Stimulated activated CD8-positive, alpha-beta memory T cell treated with anti-CD3 and anti-CD28 coated beads, Interleukin-12 subunit alpha, Interleukin-12 subunit beta, amount 100 ng/mL, for 1 hour (primary cell): ENCODE measurements around the gene TTC38.

Experiments
- DNase-seq: peaks from one replicate; pipeline ENCODE4 v3.0.0-alpha.2; 2020; ENCODE audit warnings: low read depth

Gene TTC38

DNA sequence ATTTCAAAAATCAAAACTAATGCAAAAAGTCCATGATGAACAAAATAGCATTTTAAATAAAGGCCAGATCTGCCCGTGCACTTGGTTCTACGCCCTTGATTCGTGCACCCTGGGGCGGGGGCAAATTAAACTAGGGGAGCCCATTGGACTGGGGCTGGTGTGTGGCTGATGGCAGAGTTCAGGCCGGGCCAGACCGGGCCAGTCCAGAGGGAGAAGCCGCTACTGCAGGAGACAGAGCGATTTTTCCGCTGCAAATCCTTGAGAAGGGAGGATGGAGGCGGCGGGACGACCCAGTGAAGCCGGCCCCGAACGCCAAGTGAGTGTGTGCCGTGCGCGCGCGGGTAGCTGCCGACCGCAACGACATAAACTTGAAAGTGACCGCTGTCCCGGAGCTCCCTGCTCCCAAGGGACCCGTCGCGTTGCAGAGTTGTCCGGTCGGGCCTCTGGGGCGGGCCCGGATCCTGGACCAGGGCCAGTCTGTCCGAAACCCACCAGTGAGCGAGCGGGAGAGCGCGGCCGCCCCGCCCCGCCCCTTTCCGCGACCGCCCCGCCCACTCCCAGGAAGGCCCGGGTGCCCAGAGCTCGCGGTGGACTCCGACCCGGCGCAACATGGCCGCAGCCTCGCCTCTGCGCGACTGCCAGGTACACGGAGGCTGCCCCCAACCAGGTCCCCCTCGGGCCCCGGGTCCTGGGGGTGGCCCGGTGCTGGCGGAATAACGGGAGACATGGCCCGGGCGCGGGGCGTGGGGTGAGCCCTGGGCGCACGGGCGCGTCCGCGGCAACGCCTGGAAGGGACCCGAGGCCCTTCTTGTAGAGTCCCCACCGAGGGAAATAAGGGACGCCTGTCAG lies at the start of gene TTC38:
TSS of gene TTC38 (plus strand) at position 578 of the 849 bp plus-strand sequence. CDS start at position 610, 32 bp downstream.
- DNase-seq: no peak

DNA sequence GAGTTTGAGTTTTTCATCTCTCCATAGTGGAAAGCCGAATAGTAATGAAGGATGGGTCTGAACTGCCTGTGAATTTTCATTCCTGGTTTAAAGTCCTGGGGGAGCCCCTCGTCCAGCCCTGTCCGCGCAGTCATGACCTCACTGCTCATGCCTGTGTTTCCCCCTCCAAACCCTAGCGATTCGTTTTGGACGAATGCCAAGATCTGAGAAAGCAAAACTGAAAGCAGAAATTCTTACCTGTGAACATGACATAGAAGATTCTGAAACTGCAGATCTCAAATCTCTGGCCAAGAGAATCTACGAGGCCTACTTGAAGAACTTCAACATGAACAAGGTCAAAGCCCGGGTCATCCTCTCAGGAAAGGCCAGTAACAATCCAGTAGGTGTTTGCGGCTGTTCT lies 48.2 kb upstream of the TTC38 start:
- DNase-seq: no peak

DNA sequence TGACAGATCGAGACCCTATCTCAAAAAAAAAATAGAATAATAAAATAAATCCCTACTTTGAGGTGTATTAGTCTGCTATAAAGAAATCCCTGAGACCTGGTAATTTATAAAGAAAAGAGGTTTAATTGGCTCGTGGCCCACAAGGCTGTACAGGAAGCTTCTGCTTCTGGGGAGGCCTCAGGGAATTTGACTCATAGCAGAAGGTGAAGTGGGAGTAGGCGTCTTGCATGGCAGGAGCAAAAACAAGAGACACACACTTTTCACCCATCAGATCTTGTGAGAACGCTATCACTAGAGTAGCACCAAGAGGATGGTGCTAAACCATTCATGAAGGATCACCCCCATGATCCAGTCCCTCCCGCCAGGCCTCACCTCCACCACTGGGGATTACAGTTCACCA lies 46.9 kb upstream of the TTC38 start:
- DNase-seq: no peak

DNA sequence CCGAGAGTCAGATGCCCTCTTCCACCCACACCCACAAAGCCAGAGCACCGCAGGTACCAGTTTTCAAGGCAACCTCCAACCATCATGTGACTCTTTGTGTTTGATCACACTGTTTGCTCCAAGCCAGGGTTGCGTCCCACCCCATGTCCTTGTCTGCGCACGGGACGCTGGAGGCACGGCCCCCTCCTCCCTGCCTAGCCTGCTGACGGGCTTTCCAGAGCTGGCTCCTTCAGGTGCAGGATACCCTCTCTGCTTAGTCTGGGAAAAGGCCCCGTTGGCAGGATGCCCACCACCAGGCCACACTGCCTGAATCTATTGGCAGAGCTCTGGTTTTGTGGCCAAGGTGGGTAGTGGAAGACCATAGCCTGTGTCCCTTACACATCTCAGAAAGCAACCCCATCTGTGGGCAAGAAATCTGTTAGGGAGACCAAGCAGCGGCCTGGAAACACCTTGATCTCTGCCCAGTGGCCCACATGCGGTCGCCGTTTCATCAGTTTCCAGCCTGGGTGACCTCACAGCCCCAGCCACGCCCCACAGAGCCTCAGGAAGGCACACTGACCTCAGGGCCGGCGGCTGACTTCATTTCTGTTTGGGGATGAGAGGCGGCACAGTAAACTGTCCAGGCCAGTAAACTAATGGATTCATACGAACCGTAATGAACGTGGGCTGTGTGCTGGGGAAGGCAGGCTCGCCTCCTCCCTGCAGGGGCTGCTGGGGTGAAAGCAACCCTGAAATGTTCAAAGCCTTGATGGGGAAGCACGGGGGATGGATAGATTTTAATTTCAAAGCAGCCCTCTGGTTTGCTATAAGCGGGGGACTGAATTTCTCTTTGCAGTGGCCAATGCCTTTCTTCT lies 43.5 kb upstream of the TTC38 start:
- no peak for DNase-seq

DNA sequence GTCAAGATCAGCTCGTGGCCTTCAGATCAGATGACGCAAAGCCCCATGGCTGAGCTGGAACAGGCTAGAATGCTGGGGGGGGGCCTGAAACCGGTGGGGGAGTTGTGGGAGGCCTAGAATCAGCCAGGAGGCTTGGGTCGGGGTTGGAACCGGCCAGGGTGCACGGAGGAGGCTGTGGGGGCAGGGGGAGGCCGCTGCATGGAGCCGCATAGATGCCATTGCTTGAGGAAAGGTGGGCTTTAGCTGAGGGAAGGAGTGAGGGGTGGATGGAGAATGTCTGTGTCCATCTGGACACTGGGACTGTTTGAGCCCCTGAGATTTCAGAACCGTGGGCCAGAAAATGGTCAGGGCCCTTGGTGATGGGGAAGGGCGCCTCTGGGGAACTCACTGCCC lies 42.9 kb upstream of the TTC38 start:
- no peak for DNase-seq

DNA sequence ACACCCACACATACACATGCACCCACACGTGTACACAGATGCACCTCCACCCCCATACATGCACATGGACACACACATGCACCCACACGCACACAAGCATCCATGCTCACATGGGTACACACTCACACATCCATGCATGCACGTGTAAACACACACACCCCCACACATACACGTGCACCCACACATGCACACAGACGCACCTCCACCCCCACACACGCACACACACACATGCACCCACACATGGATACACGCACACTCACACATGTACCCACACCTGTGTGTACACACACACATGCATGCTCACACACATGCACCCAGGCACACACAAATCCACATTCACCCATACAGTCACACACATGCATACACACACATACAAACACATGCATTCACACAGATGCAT lies 42.2 kb upstream of the TTC38 start:
- no peak for DNase-seq

DNA sequence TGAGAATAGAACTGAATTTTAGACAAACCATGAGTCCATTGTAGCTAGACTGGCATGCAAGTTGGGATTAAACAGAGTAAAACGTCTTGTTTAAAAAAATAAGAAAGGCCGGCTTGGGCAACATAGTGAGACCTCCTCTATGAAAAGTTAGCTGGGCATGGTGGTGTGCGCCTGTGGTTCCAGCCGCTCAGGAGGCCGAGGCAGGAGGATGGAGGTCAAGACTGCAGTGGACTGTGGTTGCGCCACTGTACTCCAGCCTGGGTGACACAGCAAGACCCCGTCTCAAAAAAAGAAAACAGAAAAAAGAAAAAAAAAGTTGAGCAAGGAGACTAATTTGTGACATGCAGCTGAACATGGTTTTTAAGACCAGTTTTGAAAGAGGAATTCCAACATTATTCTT lies 41.2 kb upstream of the TTC38 start:
- no peak for DNase-seq

DNA sequence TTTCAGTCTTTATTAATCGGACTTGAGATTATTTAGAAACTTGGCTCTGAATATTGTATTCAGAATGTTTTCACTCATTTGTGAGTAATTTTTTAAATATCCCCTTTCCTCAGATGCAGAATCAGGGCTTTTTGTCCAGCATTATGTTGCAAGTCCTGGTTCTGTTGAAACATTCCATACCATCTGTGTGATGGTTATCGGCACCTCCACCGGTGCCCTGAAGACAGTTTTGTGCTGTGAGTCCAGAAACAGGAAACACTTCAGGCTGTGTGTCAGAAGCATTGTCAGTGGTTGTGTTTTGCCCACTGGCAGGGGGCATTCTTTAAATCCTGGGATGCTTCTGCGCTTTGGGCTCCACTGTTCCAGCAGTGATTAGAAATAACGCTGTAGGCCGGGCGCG lies 38.1 kb upstream of the TTC38 start:
- no peak for DNase-seq

DNA sequence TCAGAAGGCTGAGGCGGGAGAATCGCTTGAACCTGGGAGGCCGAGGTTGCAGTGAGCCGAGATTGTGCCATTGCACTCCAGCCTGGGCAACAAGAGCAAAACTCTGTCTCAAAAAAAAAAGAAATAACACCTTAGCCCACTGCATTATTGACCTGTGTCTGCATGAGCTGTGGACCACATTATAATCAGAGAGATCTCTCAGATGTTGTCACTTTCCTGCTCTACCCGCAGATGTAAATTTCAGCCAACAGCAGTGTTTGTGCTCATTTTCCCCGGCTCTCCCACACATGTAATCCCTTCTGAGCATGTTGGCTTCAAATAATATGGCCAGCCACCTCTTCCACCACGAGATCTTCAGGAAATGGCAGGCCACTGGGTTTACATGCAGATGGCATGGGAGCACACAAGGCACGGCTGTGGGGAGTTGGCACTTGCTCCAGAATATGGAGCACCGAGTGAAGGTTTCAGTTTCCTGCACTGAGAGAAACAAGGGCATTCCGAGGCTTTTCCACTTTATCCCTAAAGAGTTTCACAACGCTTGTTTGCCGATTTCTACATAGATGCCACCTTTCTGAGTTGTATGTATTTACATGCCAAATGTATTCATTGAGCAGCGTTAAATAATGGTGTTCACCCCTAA lies 37.4 kb upstream of the TTC38 start:
- DNase-seq: no peak

DNA sequence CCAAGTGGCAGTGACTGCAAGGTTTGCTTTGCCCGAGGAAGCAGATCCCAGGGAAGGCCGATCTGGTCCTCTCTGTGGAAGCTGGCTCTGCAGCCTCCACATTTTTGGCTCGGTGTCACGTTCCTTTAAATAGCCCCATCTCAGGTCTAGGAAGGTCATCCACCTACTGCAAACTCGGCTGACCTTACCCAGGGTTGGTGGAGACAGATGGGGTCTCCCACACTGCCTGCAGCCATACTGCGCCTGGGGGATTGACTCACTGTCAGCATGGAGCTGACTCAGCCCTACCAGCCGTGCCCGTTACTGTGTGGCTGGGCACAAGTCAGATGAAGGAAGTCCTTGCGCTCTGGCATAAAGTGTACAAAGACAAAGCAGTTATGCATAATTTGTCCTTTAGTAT lies 34.6 kb upstream of the TTC38 start:
- no peak for DNase-seq

DNA sequence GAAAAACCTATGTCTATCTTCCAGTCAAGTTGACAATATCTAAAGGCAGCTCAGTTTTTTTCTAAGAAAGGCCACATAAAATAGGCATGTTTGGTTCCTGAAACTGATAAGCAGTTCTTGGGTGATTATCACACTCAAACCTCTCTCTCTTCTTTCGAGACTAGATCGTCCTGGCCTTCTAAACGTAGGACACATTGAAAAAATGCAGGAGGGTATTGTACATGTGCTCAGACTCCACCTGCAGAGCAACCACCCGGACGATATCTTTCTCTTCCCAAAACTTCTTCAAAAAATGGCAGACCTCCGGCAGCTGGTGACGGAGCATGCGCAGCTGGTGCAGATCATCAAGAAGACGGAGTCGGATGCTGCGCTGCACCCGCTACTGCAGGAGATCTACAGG lies 32.8 kb upstream of the TTC38 start:
- DNase-seq: no peak

DNA sequence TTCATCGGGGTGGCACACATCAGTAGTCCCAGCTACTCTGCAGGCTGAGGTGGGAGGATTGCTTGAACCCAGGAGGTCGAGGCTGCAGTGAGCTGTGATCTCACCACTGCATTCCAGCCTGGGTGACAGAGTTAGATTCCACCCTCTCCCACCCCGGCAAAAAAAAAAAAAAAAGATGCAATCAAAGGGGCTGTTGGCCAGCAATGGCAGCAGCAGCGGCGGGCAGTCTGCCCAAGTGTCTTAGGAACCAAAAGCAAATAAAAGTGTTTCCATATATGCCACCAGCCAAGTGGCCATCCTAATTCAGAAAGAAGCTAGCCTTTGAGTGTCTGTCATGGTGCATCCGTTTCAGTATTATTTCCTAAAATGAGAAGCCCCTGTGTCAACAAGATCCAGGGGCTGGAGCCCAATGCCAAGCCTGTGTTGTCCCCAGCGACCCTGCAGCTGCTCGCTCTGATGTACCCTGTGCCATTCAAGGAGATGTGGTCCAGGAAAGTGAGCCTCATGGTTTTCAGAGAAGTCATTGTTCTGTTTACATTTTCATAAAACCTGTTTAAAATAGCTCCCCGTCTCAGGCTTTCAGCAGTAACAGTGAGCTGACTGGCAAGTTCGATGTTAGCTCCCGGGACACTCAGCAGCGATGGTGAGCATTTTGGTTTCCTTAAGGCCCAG lies 30.2 kb upstream of the TTC38 start:
- no peak for DNase-seq

DNA sequence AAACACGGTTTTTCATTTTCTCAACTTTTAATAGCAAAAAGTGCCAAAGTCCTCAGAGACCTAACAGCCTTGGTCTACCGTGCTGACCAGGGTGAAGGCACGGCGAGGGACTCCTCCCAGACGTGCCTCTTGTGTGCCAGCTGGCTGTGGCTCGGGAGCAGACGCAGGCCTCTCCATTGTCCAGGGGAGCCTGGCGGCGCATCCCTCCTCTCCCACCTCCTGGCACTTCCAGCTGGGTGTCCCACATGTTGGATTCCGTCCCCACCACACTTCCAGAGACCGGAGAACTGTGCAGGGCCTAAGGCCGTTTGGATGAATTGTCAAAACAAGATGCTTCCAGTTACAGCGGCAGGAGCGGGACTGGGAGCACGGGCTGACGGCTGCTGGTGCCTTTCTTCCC lies 29.3 kb upstream of the TTC38 start:
- no peak for DNase-seq

DNA sequence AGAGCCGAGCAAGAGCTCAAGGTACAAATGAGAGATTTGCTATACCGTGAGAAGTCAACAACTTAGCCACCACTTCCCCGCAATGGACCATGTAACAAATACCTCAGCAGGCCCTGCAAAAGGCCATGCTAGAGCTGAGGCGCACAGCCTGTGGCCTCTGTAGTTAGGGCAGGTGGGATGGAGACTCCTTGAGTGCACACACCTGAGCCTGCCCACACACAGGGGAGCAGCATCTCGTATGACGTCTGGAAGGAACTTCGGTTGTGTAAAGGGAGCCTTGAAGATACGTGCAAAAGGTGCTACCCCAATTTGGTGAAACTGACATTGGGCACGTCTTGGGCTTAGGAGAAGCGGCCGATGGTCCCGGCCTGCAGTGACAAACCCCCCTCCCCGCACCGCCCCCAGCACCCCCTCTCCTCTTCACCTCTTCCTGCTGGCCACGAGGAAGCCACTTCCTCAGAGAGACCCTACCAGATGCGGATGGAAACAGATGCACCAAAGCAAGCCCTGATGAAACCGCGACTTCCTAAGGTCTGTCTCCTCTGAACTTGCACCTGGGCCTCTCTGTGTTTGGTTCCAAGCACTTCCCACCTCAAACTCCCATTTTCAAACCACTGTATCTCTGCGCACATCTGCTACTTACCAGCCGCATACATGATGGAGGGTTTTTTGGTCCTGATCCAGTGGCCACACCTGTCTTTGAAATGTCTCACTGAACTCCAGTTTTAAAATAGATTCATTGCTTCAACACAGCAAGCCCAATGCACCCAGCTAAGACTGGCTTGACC lies 28.4 kb upstream of the TTC38 start:
- DNase-seq: no peak

DNA sequence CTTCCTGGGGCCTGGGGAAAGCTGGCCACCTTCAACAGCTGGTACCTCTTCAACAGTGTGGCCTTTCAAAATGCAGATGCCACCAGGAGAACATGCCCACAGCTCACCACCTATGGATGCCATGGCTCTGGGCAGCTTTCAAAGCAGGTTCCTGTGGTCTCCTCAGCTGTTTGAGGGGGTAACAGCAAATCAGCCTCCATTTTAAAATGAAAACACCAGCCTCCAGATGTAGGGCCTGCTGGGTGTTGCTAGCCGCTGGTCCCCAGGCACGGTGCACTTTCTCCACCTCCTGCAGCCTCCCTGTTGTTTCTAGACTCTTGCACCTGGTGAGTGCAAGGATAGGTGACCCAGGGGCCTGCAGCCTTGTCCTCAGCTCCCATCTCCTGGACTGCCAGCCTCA lies 27.7 kb upstream of the TTC38 start:
- no peak for DNase-seq

DNA sequence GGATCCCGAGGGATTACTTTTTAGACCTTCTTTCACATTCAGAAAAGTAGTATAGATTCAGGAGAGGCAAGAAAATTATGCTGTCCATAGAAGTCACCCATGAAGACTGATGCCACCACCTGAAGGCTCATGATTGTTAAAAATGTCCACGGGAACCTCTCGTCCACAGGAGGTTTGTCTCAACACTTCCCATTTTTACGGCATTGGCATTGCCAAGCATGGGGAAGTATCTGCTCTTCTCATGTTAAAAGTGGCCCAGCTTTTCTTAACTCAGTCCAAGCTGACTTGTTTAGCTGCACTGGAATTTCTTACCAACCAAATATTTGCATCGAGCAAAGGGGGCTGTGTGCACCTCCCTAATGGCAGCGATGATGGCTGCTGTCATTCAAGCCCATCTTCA lies 27.3 kb upstream of the TTC38 start:
- DNase-seq: no peak

DNA sequence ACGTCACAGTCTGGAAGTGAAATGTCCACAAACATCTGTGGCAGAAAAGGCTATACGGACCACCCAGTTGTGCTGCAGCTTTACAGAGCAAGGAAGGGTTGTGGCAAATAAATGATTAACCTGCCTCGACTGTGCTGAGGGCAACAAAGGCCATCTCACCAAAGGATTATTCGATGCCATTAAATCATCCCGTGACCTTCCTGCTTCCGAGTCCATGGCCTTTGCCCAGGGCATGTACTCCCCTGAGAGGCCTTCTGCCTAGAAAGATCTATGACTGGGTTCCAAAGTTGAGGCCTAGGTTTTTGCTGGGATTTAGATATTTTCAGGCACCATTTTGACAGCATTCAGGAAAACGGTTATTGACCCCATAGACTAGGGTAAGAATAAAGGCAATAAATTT lies 26.9 kb upstream of the TTC38 start:
- DNase-seq: no peak

DNA sequence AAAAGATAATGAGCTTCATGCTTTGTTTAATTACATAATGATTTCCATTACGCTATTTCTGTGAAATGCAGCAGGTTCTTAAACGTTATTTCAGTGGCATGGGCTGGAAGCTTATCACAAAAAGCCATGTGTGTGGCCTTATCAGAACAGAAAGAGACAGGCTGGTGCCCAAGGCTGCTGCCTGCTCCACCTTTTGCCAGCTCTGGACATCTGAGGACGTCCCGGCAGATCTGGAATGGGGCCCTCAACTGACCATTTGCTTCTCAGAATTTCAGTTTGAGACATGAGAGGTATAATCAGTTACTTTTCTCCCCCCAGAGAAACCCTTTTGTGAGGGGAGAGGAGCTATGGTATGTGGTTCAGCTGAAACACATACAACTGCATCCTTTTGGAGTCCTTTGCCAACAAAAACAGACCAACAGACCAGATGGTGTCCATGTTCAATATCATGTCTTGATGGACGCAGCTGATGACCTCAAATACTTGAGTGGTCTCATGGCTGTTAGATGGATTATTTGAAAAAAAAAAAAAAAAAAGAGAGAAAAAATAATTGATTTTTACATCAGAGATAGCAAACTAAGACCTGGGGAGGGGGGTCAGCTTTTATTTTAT lies 26.3 kb upstream of the TTC38 start:
- DNase-seq: no peak

DNA sequence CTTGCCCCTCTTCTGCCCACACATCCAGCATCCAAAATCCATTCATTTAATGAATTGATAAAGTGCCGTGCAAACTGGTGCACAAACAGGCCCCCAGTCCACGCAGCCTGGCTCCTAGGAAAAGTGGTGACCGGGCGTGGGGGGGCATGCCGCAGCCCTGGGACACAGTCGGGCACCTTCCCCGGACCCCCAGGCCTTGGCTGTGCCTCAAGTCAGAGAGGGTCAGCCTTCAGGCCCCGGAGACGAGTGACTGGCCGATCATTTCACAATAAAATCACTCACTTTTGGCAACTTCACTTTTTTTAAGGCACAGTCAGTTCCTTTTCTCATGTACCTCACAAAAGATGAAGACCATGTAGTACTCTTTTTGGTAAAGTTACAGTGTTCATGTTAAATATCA lies 25.7 kb upstream of the TTC38 start:
- DNase-seq: no peak

DNA sequence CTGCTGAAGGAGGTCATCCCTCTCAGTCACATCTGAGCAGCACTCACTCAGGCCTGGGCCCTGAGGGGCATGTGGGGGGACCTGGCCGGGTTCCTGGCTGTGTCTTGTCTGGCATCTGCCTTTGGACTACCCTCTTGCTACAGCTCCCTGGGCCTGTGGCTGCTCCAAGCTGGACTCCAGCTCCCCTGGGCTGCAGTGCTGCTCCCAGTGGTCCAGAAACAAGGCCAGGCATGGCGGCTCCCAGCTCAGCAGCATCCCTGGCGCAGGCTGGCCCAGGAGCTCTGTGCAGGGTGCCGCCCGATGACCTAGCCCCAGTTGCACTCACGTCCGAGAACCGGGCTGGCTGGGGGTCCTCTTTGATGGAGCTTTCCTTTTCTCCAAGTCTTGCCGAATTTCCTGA lies 23.0 kb upstream of the TTC38 start:
- DNase-seq: no peak

DNA sequence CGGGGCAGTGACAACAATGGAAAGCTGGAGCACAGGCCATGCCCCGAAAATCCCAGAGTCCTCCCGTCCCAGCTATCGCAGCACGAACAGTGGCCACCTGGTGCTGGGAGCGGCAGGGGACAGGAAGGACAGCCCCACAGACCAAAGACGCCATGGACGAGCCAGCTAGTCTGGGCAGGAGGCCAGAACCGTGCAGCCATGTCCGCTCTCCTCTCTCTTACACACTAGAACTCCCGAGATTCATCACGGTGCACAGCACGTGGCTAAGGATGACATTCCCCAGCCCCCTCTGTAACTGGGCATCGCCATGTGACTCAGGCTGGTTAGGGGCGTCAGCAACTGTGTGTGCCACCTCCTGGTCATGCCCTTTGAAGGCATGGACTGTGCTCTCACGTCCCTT lies 22.3 kb upstream of the TTC38 start:
- no peak for DNase-seq
